Panc1 (cell line): Measurements from ENCODE around the gene ZNF384.

Experiments
- POLR2AphosphoS5 ChIP-seq: IDR thresholded peaks from 2 replicates; pipeline ENCODE4 v1.6.1; 2012; ENCODE audit warnings: mild to moderate bottlenecking, low read depth, low read length, moderate library complexity
- SIN3A ChIP-seq: IDR thresholded peaks from 2 replicates; pipeline ENCODE4 v1.6.1; 2012; ENCODE audit warnings: low read depth, mild to moderate bottlenecking, low read length, moderate library complexity, borderline replicate concordance; ENCODE audit not compliant: insufficient read depth
- TCF7L2 ChIP-seq: IDR thresholded peaks from 2 replicates; pipeline ENCODE4 v1.6.1; 2011; ENCODE audit warnings: mild to moderate bottlenecking, low read depth, low read length, inconsistent platforms
- TF ChIP-seq, protein P1 (sequence below): fragments of 450-650 bp; IDR thresholded peaks from 2 replicates; pipeline ENCODE4 v1.5.1; 2017; ENCODE audit warnings: mild to moderate bottlenecking

DNA sequence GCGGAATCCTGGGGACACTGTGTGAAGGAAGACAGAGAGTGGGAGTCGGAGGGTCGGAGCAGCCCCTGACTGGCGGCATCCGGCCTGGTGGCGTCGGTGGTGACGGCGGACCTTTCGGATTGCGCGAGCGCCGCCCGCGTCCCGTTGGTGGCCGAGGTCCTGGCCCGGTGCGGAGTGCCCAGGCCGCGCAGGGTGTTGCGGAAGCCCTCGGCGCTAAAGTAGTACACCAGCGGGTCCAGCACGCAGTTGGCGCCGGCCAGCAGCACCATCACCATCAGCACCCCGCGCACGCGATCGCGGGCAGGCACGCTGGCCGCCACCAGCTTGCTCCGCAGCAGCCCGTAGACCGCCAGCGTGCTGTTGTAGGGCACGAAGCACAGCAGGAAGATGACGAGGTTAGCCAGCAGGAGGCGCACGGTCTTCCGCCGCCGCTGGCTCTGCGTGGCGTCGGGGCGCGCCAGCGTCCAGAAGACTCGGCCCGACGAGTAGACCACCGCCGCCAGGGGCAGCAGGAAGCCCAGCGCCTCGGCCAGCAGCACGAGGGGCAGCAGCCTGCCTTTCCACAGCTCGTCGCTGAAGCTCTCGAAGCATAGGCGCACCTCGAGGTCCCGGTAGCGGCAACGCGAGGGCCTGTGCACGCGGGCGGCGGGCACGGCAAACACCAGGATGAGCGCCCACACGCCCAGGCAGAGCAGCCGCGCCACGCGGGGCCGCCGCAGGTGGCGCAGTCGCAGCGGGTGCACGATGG is 68.9 kb downstream of the ZNF384 start:
- TF ChIP-seq SIN3A (no peak), POLR2AphosphoS5 (no peak), TCF7L2 (no peak)
- TF ChIP-seq, protein P1, sequence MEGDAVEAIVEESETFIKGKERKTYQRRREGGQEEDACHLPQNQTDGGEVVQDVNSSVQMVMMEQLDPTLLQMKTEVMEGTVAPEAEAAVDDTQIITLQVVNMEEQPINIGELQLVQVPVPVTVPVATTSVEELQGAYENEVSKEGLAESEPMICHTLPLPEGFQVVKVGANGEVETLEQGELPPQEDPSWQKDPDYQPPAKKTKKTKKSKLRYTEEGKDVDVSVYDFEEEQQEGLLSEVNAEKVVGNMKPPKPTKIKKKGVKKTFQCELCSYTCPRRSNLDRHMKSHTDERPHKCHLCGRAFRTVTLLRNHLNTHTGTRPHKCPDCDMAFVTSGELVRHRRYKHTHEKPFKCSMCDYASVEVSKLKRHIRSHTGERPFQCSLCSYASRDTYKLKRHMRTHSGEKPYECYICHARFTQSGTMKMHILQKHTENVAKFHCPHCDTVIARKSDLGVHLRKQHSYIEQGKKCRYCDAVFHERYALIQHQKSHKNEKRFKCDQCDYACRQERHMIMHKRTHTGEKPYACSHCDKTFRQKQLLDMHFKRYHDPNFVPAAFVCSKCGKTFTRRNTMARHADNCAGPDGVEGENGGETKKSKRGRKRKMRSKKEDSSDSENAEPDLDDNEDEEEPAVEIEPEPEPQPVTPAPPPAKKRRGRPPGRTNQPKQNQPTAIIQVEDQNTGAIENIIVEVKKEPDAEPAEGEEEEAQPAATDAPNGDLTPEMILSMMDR, result no peak
